Dedifferentiated amniotic fluid mesenchymal stem cell (primary cell): ENCODE results near the gene ACSS1.

Experiments used
- DNase-seq: peaks from one replicate; pipeline ENCODE4 v3.0.0-alpha.2; 2016; ENCODE audit errors: extremely low spot score

The ACSS1 gene

DNA sequence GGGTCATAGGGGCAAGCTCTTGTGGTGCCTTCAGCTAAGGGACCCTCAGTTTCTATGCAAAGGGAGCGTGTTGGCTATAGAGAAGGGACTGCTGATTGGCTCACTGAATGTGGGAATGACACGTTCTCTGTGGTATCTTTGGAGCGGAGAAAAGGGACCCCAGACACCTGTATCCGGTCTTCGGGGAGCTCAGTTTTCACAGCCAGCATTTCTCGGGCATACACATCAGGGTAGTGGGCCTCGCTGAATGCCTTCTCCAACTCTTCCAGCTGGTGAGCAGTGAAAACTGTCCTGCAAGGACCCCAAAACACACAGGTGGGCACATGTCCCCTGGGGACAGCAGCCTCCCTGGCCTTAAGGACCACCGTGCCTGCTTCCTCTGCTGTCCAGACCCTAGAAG, 20.7 kb upstream of the ACSS1 start:
- no peak for DNase-seq

DNA sequence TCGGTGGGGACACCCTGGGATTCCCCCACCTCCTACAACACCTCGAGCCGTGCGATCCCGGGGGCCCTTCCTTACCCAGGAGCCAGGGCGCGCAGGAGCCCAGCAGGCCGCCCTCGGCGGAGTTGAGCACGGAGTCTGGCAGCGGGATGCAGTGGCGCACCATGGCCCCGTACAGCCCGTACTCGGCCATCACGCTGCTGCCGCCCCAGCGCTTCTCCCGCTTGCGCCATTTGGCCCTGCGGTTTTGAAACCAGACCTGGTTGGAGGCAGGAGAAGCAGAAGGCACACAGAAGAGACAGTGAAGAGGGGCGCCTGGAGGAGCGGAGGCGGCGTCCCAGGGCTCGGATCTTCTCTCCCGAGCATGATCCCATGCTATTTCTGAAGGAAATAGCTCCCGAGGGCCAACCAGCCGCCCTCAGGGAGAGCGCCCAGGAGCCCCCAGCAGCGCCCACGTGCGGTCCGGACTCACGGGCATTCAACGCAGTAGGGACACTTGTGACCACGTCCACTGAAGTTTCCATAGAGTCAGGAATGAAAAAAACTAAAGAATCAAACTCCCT, 19.8 kb upstream of the ACSS1 start:
- no peak for DNase-seq

DNA sequence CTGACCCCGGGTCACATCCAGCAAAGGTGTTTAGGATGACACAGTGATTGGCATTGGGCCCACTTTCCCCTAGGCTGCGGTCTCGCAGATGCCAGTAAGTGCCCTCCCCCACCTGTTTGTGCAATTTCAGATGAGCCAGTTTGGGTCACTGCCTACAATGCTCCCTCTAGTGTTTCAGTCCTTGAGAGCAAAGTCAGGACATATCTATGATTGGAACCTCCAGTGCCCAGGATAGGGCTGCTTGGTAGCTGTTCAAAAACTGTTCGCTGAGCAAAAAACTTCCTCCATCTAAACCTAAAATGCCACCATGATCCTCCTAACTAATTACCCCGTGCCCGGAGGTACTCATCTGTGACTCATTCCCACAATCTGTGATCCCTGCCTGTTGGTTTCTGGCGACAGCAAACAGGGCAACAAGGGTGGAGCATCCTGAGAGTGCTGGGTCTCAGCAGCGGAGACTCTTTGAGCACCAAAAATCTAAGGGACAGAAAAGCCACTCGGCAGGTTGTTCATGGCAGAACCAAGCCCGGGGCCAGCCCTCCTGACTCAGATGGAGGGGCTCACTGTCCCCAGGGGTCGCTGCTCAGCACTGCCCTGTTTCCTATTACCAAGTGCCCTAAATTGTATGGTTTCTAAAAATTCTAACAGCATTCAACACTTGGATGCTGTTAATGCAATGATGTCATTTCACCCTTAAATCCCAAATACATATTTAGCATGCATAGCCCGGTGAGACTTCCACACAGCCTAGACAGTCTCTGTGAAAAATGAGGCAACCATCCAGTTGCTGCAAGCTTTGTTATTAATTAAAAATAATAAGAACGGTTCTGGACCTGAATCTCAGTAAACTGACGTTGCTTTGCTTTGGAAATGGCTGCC, 19.0 kb upstream of the ACSS1 start:
- no peak for DNase-seq

DNA sequence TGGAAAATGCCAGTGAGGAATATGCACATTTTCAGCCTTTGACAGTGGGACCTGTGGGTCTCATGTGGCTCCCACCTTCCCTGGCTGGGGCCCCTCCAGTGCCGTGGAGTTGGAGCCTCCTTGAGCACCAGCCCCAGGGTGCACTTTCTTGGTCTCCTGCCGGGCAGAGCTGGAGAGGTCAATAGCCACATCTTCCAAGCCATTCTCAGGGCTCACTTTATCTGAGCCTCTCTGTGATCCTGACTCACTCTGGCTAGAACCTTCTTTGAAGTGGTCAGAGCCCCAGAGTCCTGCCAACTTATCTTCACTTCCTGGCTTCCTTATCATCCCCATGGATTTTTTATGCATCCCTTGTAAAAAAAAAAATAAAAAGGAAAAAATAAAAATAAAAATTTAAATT, 18.3 kb upstream of the ACSS1 start:
- DNase-seq, result no peak

DNA sequence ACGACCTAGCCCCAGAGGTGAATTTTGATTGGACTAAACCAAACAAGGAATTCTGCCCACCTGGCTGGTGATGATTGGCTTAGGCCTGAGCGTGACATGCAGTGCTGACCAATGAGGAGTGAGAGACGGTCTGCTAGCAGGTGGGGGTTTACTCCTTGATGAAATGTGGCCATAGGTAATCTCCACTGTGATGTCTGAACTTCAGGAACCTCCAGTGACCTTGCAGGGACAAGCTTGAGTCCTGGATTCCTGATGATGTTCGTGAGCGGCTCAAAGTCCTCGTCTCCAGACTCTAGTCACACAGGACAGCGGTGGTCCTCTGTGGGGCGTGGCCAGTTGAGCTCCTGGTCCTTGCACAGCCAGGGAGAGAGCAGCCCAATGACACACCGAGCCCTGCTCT, 15.6 kb upstream of the ACSS1 start:
- DNase-seq, result no peak

DNA sequence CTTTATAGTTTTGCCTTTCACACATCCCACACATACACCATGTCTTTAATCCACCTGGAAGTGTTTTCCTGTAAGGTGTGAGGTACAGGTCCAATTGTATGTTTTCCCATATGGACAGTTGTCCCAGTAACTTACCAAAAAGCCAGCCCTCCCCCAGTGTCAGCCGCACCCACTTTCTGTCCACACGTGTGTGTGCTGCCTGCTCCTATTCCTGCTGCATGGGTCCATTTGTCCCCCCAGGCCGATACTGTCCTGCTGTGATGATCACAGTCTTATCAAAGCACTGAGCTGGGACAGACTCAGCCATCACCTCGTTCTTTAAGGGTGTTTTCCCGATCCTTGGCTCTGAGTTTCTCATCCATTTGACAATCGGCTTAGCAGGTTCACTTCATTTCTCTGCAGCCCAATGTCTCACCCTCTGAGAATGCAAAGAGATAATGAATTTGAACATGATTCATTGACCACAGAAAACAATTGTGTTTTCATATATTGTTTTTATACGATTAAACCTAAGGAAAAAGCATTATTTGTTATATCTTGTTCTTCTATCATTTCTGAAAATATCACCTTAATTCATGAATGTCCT, 14.4 kb upstream of the ACSS1 start:
- no peak for DNase-seq

DNA sequence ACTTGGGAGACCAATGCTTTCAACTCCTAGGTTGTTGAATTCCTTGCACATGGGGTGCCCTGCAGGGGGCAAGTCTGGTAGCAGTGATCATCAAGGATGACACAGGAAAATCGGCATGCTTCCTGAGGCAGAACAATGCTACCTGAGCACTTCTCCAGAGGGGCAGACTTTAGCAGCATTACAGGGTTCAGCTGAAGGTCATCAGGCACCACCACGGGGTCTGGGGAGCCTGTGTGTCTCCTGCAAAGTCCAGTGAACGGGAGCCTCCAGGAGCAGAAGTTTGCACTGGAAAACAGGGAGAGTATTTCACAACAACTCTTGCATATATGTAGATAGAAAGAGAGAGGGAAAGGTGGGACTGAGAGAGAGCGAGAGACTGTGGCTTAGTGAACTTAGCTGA, 13.8 kb upstream of the ACSS1 start:
- DNase-seq, result no peak

DNA sequence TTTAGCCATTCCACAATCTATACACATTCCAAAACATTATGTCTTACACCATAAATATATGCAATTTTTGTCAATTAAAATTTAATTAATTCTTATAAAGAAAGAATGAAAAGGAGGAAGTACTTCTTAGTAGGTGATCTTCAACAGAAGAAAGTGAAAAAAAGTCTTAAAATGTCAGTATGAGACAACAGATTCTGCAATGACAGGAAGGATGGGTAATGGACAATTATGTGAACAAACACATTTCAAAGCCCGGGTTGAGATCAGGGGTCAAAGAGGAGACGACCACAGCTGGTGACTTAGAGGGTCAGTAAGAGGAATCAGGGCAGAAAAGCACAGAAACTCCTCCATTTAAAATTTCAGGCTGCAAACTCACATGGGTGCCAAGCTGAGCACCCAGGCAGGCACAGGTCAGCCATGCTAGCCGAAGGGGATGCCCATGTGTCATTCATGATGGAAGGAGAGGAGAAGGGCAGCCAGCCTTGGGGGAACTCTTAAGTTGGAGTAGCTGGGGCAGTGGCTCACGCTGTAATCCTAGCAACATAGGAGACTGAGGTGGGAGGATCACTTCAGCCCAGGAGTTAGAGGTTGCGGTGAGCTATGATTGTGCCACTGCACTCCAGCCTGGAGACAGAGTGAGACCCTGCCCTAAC, 13.0 kb upstream of the ACSS1 start:
- no peak for DNase-seq

DNA sequence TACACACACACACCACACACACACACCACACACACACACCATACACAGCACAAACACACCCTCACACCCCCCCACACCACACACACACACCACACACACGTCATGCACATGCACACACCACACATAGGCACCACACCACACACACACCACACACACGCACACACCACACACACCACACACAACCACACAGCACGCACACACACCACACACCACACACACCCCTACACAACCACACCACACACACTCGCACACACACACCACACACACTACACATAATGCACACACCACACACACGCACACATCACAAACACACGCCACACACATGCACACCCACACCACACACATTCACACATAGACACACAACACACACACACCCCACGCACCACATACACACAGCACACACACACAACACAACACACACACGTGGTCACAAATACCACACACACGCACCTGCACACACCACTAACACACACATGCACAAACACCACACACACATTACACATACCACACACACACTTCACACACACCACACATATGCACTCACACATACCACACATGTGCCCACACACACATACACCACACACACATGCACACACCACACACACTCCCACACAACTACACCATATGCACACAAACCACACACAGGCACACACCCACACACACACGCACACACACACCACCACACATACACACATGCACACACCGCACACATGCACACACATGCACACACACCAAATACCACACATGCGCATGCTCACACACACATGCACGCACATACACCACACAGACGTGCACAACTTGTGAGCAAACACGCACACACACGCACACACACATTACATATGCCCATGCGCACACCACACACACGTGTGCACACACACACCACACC, 9.4 kb upstream of the ACSS1 start:
- DNase-seq, result no peak

DNA sequence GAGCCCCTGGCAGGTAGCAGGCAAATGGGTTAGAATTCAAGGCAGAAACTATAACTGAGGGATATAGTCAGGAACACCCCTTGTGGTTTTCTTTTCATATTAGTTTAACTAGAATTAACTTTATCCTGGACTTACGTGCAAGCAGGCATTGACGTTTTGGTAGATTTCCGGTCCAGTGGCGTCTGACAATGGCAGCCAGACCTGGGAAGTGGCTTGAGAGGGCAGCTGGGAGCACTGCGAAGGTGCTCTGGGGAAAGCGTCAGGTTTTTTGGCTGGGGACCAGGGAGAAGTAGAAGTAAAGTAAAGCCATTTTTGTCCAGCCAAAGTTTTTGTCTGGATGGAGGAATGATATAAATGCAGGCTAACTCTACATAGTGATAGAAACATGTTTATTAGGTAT, 8.4 kb upstream of the ACSS1 start:
- DNase-seq, result no peak

DNA sequence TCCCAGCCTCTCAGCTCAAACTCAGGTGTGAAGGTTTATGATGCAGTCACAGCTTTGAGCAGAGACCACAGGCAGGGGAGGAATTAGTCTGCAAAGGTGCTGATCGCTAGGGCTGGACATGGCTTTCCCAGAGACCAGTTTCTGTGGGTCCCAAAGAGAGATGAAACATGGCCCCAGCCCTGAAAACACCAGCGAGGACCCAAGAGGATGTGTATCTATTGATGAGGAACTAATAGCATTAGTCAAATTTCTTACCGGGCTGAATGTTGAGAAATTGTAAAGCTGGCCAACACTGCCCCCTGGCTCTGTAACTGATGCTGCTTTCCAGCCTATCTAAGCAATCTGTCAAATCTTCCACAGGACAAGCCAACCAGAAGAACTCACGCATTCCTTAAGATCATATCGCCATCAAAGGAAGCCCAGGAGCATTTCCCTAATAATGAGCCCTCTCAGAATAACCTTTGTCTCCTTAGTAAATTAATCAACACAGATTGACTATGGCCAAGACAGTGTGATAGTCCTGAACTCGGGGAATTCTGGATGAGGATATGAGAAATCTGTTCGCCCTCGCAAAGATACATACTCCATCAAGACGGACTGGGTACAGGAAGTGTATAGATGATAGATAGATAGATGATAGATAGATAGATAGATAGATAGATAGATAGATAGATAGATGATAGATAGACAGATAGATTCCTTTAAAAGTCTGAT, 7.8 kb upstream of the ACSS1 start:
- DNase-seq, result peak; percentile 57

DNA sequence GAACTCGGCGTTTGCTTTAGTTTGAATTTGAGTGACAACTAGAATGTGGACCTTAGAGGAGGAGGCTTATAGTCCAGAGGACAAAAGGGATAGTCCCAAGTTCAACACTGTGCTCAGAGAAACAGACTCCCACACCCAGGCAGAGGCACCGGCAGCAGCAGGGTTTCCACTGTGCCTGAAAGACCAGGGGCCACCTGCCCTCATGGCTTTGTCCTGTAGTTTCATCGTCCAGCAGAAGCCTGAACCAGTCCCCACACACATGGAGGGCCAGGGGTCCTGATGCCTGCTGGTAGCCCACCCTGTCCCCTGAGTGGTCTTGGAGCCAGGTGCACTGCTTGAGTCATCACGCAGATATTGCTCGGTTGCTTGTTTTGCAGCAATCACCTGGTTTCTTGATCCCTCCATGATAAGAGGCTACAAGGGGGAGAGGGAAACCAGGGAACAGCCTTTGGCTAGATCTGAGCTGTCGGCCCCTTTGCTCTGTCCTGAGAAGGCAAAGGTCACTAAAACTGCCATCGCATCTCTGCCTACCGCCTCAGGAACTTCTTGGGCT, 7.2 kb upstream of the ACSS1 start:
- DNase-seq, result no peak

DNA sequence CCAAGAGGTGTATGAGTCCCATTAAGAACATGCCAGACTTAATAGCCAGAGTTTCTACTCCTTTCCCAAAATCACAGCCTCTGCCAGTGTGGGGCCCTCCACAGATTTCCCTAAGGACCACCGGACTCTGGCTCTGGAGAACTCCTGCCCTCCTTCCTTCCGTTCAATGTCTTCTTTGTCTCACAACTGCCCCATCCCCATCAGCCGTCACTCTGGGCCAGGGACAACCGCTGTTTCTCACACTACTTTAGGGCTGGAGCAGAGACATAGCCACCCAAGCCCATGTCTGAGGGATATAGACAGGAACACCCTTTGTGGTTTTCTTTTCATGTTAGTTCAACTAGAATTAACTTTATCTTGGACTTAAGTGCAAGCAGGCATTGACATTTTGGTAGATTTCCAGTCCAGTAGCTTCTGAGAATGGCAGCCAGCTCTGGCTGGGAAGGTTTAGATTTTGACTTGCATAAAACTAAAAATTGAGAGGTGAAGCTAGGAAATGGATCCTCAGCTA, 6.7 kb upstream of the ACSS1 start:
- no peak for DNase-seq

DNA sequence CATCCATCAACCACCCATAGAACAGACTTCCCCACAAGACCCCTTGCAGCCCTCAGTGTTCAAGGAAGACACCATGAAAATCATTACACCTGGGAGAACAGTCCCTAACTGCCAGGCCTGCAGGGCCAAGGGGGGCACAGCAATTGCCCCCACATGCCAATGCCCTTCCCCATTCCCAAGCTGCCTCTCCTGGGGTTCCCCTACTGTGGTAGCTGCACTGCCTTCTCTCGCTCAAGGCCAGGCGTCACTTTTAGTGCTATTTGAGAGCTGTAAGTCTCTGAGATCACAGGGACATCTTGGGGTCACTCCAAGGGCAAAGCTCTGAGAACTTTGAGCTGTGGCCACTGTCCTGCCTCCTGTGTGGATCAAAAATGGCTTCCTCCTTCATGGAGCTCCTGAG, 6.0 kb upstream of the ACSS1 start:
- no peak for DNase-seq

DNA sequence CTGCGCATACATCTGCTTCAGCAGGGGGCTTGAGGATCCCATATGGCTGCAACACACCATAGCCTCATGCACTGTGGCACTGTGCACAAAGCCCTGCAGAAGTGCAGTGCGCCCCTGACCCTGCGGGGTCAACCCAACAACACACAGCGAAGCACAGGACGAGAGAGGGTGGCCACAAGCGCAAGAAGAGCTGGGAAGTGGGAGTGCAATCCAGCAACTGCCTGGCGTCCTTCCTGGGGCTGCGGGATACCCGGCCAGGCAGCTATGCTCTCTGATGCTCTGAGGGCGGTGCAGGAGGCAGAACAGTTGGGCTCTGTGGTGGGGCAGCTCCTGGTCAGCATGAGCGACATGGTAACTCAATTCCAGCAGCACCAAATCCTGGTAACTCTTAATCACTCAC, 5.6 kb upstream of the ACSS1 start:
- DNase-seq, result no peak

DNA sequence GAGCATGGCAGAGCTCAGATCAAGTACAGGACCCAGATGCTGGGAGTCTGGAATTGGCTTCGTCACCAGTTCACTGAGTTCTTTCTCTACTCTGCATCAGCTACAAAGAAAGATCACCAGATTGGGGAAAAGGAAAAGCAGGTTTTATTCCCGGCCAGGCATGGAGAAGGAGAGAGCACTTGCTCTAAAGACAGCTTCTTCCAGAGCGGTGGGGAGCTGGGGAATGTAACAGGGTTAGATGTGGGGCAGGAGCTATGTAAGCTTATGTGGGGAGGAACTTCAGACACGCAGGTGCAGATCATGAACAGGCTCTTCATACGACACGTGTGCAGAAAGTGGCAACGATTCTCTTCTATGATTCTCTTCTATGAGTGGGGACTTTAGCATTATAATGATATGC, 4.9 kb upstream of the ACSS1 start:
- no peak for DNase-seq

DNA sequence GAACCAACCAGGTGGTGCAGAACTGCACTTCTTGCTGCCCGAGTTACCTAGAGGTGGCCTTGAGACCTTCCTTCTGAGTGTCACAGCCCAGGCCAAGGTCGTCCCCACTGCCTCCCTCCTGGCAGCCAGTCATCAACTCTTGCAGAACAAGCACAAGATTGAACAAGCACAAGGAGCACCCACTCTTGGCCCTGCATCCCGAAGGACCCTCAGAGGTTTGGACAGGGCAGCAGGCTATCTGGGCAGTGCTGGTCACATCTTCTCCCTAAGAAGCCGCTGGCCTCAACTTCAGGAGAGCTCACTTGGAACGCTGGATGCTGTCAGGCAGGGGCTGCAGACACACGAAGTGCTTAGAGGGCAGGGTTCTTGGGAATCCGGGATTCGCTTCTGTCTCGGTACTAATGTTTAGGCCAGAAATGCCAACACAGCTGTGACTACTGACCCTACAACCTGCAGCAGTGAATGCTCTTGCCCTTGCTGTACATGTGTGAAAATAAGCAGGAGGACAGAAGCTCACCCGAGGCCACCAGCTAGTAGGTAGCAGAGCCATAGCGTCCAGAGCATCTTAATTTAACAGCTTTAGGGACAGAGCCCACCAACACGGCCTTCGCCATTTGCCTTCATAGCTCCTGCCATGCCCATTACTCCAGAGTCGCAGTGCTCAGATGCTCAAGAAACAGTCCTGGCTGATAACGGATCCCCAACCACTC, 4.0 kb upstream of the ACSS1 start:
- no peak for DNase-seq

DNA sequence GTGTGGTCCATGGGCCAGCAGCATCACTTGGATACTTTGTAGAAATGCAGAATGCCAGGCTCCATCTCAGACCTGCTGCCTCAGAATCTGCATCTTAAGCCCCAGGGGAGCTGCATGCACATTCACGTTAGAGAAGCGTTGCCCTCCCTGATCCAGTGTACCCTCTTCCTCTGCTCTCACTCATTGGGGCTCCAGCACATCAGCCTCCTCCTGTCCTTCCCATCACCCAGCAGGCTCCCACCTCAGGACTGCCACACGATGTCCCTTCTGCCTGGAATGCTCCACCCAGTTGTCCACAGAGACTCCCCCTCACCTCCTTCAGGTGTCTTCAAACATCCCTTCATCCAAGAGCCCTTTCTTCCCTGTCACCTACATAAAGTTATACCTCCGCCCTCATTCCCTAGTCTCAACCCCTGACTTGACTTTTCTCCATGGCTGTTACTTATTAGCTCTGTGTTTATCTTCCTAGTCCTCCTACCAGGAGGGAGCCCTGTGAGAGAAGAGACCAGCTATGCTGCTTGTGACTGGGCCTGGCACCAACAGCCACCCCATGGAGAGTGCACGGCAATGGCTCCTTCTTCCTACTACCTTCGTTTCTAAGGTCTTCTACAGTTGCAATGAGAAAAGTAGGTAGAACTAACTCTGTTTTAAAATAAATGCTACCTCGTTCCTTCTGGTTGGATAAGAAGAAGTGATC, 3.3 kb upstream of the ACSS1 start:
- no peak for DNase-seq

DNA sequence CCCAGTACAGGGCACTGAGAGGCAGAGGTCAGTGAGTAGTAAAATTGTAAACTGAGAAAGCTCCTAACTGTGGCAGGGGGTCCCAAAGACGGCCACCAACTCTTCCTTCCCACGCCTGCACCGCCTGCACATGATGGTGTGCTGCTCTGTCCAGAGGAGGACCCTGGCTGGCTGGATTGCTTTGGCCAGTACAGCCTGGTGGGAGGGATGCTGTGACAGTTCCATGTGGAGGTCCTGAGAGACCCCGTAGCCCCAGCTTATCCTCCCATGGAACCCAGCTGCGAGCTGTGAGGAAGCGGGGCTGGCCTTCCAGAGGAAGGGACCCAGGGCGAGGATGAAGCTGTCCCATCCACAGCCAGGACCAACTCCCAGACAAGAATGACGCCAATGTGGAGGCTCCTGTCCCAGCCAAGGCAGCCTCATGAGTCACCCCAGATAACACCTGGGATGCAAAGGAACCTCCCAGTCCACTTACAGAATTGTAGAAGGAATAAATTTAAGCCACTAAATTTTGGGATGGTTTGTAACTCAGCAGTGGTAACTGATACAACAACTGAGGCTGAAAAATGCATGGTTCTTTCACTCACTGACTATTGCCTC, 2.0 kb upstream of the ACSS1 start:
- DNase-seq, result no peak
